K562 (cell line): ENCODE measurements around the gene ZNF189. TPM values are rescaled to one million over a fixed set of nuclear protein-coding genes. Genes with fewer than 3 reads are reported as not detected.
A peak's percentile ranks its signal among the peaks of the same experiment; 100 is the strongest.

Experiments
- ATF7 ChIP-seq: fragments of 450-650 bp; IDR thresholded peaks from 2 replicates; pipeline ENCODE4 v1.7.1; 2014; ENCODE audit warnings: mild to moderate bottlenecking, moderate library complexity
- GATA2 ChIP-seq: sonication (generic); formaldehyde crosslinking; IDR thresholded peaks from 2 replicates; pipeline ENCODE4 v1.4.0; 2020; ENCODE audit warnings: mild to moderate bottlenecking, missing genetic modification reagents
- HDAC2 ChIP-seq: fragments of 450-650 bp; IDR thresholded peaks from 2 replicates; pipeline ENCODE4 v1.6.1; 2016; ENCODE audit warnings: mild to moderate bottlenecking
- IRF2 ChIP-seq: sonication (generic); formaldehyde crosslinking; IDR thresholded peaks from 2 replicates; pipeline ENCODE4 v1.8.1; 2022; ENCODE audit warnings: mild to moderate bottlenecking, missing genetic modification reagents
- MTA3 ChIP-seq: fragments of 450-650 bp; formaldehyde crosslinking; IDR thresholded peaks from 2 replicates; pipeline ENCODE4 v1.6.1; 2017; ENCODE audit warnings: mild to moderate bottlenecking, borderline replicate concordance
- PHB ChIP-seq: fragments of 250-450 bp; sonication (Bioruptor Pico); IDR thresholded peaks from 2 replicates; pipeline ENCODE4 v1.5.0; 2021
- STAT5A ChIP-seq: IDR thresholded peaks from 2 replicates; pipeline ENCODE4 v1.6.1; 2012; ENCODE audit warnings: low read length, inconsistent platforms, borderline replicate concordance
- ZNF324 ChIP-seq: fragments of 250-450 bp; sonication (Bioruptor Pico); IDR thresholded peaks from 2 replicates; pipeline ENCODE4 v1.4.0; 2020; ENCODE audit warnings: mild to moderate bottlenecking
- polyA plus RNA-seq, 8 experiments: library from polyadenylated mRNA; depleted of rRNA in 4 of 8; stranded (reverse) in 5 of 8; unstranded in 3 of 8; fragments of >200 nt; fragmentation: Nextera tagmentation in 2 of 8; fragmentation: Illumina TruSeq in 1 of 8; extraction: Ambion mirVana in 2 of 8; extraction: Trizol in 1 of 8; gene quantifications; 2 replicates each; pipeline versions ENCODE4 v1.2.1 to v1.2.3, GENCODE V29; 2011 to 2014; ENCODE audit warnings: inconsistent platforms in 1 of 8, missing spikeins in 1 of 8
- total RNA-seq, 7 experiments: library from RNA; depleted of rRNA in 6 of 7; stranded (reverse); fragments of >200 nt in 6 of 7; fragmentation: Illumina TruSeq in 2 of 7; extraction: Trizol in 2 of 7; gene quantifications; 2 replicates each; pipeline versions ENCODE4 v1.2.1 to v1.2.3, GENCODE V29; 2011 to 2021; ENCODE audit warnings: low replicate concordance in 1 of 7
- TF ChIP-seq, protein P1 (sequence below): sonication (generic); formaldehyde crosslinking; IDR thresholded peaks from 2 replicates; pipeline ENCODE4 v1.8.0; 2022; ENCODE audit warnings: missing genetic modification reagents, mild to moderate bottlenecking, borderline replicate concordance
- TF ChIP-seq, protein P2 (sequence below): sonication (generic); formaldehyde crosslinking; IDR thresholded peaks from 2 replicates; pipeline ENCODE4 v1.8.0; 2023; ENCODE audit warnings: missing genetic modification reagents, mild to moderate bottlenecking, borderline replicate concordance

The ZNF189 gene
- total and polyA plus RNA-seq, 9 of the 15 experiments (the other 6 are each of a cell fraction or from before 2014, with no cell fraction given) = 2.4 to 15.3 (median 6.4) TPM

GRCh38 chr9:101398068-101398929 lies at the start of gene ZNF189, which contains the start of gene MRPL50 (continued):
- TF ChIP-seq, protein P1, sequence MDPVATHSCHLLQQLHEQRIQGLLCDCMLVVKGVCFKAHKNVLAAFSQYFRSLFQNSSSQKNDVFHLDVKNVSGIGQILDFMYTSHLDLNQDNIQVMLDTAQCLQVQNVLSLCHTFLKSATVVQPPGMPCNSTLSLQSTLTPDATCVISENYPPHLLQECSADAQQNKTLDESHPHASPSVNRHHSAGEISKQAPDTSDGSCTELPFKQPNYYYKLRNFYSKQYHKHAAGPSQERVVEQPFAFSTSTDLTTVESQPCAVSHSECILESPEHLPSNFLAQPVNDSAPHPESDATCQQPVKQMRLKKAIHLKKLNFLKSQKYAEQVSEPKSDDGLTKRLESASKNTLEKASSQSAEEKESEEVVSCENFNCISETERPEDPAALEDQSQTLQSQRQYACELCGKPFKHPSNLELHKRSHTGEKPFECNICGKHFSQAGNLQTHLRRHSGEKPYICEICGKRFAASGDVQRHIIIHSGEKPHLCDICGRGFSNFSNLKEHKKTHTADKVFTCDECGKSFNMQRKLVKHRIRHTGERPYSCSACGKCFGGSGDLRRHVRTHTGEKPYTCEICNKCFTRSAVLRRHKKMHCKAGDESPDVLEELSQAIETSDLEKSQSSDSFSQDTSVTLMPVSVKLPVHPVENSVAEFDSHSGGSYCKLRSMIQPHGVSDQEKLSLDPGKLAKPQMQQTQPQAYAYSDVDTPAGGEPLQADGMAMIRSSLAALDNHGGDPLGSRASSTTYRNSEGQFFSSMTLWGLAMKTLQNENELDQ (CRISPR knock-in tag) = no peak
- TF ChIP-seq MTA3 = peak; percentile 63; the same call in 1 of the 2 replicates
- TF ChIP-seq, protein P2, sequence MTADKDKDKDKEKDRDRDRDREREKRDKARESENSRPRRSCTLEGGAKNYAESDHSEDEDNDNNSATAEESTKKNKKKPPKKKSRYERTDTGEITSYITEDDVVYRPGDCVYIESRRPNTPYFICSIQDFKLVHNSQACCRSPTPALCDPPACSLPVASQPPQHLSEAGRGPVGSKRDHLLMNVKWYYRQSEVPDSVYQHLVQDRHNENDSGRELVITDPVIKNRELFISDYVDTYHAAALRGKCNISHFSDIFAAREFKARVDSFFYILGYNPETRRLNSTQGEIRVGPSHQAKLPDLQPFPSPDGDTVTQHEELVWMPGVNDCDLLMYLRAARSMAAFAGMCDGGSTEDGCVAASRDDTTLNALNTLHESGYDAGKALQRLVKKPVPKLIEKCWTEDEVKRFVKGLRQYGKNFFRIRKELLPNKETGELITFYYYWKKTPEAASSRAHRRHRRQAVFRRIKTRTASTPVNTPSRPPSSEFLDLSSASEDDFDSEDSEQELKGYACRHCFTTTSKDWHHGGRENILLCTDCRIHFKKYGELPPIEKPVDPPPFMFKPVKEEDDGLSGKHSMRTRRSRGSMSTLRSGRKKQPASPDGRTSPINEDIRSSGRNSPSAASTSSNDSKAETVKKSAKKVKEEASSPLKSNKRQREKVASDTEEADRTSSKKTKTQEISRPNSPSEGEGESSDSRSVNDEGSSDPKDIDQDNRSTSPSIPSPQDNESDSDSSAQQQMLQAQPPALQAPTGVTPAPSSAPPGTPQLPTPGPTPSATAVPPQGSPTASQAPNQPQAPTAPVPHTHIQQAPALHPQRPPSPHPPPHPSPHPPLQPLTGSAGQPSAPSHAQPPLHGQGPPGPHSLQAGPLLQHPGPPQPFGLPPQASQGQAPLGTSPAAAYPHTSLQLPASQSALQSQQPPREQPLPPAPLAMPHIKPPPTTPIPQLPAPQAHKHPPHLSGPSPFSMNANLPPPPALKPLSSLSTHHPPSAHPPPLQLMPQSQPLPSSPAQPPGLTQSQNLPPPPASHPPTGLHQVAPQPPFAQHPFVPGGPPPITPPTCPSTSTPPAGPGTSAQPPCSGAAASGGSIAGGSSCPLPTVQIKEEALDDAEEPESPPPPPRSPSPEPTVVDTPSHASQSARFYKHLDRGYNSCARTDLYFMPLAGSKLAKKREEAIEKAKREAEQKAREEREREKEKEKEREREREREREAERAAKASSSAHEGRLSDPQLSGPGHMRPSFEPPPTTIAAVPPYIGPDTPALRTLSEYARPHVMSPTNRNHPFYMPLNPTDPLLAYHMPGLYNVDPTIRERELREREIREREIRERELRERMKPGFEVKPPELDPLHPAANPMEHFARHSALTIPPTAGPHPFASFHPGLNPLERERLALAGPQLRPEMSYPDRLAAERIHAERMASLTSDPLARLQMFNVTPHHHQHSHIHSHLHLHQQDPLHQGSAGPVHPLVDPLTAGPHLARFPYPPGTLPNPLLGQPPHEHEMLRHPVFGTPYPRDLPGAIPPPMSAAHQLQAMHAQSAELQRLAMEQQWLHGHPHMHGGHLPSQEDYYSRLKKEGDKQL (CRISPR knock-in tag) = no peak
- peak; percentile 18; the same call in 1 of the 2 replicates for TF ChIP-seq HDAC2
- TF ChIP-seq ZNF324 (CRISPR knock-in tag) = no peak
- TF ChIP-seq STAT5A = no peak
- no peak for TF ChIP-seq IRF2
- TF ChIP-seq PHB (CRISPR knock-in tag) = no peak
- peak; percentile 90 for TF ChIP-seq ATF7
- TF ChIP-seq GATA2 (CRISPR knock-in tag) = no peak
